Activated CD4-positive, CD25-positive, alpha-beta regulatory T cell treated with anti-CD3 and anti-CD28 coated beads, Interleukin-2, amount 50 U/mL, for 16 hours (primary cell): Measurements from ENCODE around the gene TMEM154.
"Not testable (repeated sequence)": the region's sequence is repeated elsewhere in the genome, so short reads cannot be mapped to it uniquely, and the experiment has no call there.

Experiments
- DNase-seq: peaks from one replicate; pipeline ENCODE4 v3.0.0-alpha.2; 2020; ENCODE audit warnings: low read depth, low spot score

Gene TMEM154

DNA sequence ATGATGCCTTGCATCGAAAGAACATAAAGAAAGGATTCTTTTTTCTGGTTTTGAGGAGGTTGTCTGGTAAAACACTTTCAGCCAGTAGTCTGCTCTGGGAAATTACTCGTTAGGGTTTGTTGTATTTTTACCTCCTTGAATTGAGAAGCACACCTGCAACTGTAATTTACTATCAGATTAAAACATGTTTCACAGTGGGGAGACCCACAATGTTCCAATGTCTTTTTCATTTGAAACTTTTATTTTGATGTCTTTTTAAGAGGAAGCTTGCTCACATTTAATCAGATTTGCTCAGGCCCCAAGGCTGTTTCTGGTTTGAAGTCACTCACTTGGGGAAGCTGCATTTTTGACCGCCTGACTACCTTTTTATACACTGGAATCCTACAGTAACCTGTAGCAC, 12.0 kb downstream of the TMEM154 start:
- no peak for DNase-seq

DNA sequence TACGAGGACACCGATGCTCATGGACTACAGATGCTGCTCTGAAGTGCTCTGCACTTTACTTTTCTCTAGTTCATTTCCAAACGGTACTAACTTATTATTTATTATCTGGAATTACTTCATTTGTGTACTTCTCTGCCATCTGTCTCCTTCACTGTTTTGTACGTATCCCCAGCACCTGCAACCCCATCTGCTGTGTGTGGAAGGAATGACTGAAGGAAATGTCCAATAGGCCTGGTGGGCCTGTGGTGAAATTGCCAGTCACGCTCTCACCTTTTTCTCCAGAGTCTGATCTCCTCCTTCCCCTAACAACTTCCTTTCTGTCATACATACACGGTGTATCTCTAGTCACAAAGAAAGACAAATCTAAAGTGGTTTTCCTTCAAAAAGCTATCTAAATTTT, 12.9 kb downstream of the TMEM154 start:
- DNase-seq, result no peak

DNA sequence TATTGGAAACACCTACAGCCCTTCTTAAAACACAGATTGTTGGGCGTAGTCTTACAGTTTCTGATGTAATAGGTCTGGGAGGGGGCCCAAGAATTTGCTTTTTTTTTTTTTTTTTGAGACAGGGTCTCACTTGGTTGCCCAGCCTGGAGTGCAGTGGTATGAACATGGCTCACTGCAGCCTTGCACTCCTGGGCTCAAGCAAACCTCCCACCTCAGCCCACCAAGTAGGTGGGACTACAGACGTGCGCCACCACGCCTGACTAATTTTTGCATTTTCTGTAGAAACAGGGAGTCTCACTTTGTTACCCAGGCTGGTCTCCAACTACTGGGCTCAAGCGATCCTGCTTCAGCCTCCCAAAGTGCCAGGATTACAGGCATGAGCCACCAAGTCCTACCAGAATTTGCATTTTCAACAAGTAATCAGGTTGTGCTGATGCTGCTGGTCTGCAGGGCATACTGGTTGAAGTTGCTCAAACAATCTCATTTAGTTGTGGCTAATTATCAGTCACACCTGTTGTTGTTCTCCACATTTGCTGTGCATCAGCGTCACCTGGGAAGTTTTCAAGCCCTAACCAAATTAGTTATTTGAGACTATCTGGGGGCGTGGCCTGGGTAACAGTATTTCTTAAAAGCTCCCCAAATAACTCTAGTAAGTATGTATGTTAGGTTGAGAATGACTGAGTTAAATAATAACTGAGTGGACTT, 14.0 kb downstream of the TMEM154 start:
- DNase-seq, result no peak

- DNase-seq, result not testable (repeated sequence)
Observed at GRCh38 chr4:152664067-152664378, 15.8 kb downstream of the TMEM154 start.

- DNase-seq, result no peak
Observed at GRCh38 chr4:152663203-152664066, 16.4 kb downstream of the TMEM154 start.

DNA sequence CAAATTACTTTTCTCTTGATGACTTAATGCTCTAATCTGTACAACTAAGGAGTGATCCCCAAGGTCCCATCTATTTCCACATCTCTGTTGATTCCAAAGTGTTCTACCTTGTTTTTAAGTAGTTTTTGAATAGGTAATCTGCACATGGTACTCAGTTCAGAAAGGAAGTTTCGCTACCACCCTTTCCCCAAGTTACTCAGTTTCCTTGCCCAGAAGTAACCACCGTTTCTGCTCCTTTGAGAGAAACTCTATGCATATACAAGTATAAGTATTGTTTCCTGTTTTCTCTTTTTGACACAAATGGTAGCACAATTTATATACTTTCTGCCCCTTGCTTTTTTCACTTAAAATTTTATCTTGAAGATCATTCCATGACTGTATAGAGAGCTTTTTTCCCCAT, 18.1 kb downstream of the TMEM154 start:
- DNase-seq, result no peak

DNA sequence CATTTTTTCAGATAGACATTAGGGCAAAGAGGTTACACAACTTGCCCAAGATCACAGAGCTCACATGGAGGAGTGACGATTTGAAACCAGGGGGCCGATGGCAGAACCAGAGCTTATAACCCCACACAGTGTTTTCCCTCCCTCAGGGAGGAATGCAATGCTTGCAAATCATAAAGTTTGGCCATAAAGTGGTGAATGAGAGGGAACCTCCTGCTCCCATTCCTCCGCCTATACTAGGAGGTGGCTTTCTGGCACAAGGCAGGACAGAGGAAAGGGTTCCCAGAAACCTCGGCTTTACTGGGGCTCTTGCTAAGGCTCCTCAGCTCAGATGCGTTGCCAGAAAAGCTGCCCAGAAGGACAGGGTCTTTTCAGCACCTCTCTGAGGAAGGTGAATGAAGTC, 19.3 kb downstream of the TMEM154 start:
- no peak for DNase-seq

DNA sequence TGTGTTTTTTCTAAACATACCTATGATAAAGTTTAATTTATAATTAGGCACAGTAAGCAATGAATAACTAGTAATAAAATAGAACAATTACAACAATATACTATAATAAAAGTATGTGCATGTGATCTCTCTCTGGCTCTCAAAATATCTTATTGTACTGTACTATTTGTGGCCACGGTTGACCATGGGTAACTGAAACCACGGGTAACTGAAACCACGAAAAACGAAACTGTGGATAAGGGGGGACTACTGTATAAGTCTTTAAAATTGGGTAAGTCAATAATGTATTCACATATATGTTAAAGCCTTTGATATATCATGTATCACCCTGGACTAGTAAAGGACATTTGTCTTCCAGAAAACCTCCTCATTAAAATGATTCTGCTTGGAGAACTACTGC, 20.0 kb downstream of the TMEM154 start:
- no peak for DNase-seq

DNA sequence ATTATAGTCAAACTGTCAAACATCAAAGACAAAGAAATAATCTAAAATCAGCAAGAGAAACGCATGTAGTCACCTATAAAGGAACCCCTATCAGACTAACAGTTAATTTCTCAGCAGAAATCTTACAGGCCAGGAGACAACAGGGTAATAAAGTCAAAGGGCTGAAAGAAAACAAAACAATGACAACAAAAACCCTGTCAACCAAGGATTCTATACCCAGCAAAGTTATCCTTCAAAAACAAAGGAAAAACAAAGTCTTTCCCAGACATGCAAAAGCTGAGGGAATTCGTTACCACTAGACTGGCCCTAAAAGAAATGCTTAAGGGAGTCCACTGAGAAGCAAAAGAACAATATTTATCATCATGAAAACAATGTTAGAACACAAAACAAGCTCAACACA, 22.1 kb downstream of the TMEM154 start:
- no peak for DNase-seq

GRCh38 chr4:152655272-152656129, 24.3 kb downstream of the TMEM154 start:
- DNase-seq, result no peak

DNA sequence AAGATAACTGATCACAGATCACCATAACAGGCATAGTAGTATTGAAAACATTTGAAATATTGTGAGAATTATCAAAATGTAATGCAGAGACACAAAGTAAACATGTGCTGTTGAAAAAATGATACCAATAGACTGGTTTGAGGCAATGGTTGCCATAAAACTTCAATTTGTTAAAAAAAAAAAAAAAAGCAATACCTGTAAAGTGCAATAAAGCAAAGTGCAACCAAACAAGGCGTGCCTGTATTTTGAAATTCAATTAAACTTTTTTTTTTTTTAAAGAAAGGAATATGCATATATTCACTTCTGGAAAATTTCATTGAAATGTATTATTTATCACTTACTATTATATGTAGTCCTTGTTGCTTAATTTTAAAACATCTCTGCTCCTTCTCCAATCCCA, 27.7 kb downstream of the TMEM154 start:
- no peak for DNase-seq

GRCh38 chr4:152651473-152652060, 28.2 kb downstream of the TMEM154 start:
- DNase-seq, result no peak

DNA sequence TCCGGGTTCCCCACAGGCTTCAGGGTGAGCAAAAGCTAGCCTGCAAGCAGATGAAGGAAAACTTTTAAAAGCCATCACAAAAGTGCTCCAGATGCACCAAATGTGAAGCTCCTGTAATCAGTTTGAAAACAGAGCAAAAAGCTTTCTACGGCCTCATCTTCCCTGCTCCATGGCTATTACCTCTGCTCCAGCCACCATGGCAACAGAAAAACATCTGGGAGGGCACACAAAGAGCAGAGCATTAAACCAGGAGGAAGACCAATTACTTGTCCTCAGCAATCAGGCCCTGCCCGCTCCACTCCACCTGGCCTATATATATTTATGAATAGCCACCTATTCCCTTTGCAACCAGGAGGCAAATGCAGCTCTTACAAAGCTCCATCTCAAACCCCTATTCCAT, 33.6 kb downstream of the TMEM154 start:
- no peak for DNase-seq

- DNase-seq, result no peak
Observed at GRCh38 chr4:152644130-152644529, 35.7 kb downstream of the TMEM154 start.

DNA sequence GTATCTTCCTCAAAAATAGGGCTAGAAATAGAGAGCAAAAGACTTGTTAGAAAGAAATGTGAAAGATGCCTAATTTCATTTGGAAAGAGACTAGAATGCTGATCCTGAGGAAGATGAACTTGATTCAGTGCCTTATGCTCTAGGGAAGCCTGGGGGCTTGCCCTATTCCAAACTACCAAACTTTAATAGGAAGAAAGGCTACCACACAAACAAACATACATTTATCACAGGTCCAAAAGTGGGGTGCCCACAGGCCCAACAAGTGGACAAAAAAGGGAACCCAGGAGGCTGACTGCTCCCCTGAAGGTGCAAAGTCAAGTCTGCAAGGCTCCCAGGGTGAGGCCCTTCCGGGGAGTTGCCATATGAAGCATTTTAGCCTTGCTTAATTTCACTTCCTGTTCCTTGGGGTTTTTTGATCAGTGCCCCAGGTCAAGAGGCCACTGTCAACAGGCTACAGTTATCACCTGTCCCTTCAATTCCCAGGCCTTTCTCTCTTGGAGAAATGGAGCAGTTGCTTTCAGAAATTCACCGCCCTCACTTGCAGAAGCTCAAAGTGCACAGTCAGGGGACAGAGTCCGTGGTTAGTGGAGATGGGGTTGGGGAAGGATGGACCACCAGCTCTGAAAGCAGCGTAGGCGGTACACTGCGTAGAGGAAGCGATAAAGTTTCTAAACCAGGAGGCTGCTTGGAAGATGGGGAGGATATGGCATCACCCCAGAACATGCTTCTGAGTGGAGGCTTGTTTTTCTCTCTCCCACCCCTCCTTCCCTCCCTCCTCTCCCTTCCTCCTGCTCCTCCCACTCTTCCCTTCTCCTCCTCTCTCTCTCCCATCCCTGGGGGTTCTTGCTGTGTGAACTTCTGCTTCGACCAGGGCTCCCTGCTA, 36.4 kb downstream of the TMEM154 start:
- no peak for DNase-seq

DNA sequence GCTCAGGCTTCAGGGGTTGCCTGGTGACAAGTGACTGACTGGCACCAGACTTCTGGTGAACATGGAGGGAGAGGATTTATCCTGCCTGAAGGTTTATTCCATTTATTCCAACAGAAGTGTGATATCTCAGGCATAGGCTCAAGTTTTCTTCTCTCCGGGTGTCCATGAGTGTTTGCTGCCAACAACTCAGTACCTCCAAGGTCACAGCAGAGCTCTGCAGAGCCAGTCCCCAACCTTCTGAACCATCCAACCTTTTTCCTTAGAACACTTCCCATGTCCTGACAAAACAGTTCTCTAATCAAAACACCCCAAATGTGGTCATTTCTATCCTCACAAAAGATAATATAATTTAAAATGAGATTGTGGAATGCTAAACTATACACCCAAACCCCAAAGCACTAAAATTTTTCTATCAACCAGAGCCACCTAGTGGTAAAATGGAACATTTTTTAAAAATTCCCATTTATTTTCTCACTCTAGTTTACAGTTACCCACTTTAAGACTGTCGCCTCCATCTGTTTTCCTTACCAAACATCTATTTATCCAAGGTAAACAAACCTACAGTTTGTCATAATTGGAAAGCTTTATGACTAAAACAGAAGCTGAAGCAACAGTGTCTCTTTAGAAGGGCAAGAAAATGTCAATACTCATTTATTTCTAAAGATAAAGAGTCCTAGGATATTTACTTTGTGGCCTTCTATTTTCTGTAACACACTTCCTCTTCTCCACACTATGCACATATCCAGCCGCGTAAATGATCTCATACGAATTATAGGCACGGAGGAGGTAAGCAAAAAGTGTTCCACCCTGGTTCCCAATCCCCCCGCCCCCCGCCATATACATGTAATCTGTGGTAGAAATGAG, 39.5 kb downstream of the TMEM154 start:
- no peak for DNase-seq

DNA sequence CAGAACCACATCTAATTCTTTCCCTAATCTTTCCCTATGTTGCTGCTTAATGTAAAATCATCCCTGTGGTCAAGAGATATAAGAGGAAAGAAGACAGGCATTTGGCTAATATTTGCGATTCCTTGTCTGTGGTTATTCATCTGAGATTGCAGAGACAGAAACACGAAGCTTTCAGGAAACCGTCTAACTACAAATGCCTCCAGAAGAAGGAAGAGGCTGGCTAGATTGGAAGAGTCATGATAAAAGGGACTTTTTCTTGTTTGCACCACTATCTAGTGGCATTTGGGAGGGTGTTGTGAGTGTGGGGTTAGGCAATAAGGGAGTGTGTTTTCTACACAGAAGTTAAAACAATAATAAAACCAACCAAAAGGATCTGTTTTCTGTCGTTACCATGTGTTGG, 43.9 kb downstream of the TMEM154 start:
- DNase-seq, result no peak

GRCh38 chr4:152634110-152634760, 45.6 kb downstream of the TMEM154 start:
- DNase-seq, result no peak

DNA sequence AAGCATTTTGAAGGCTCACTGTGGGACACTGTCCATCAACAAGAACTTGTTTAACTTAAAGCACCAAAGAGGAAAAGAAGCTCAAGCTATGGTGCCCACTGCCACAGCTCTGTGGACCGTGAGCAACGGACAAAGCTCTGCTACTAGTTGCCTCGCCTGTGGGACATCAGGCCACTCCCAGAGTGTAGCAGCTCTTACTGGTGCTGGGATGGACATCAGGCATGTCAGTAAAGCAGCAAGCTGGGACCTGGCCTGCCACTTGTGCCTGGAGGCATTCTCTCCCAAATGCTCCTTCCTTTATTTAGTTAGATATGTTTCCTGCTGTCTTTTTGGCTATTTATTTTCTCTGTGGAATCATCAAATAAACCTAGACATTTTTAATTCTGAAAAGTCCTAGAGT, 46.7 kb downstream of the TMEM154 start:
- DNase-seq, result no peak

DNA sequence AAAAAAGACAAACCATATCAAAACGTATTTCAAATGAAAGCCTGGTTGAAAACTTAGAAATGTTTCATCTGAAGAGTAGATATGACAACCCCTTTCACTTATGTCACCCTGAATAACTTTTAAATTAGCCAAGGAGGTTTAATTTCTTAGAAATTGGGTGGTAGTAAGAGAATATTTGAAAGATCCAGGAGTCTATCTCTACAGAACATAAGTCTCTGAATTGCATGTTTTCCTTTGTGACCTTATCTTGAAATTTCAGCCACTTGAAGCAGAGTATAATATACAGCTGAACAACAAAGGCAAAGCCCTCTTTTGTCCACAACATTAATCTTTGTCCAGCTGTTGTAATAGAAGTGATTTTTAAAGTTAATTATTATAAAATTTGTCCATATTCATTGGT, 49.5 kb downstream of the TMEM154 start:
- DNase-seq, result no peak
